ENCODE results near the gene PHYKPL. TPM values are rescaled to one million over a fixed set of nuclear protein-coding genes. Genes with fewer than 3 reads are reported as not detected.

The PHYKPL gene
- total RNA-seq, 1 donor: 31.5 TPM

DNA sequence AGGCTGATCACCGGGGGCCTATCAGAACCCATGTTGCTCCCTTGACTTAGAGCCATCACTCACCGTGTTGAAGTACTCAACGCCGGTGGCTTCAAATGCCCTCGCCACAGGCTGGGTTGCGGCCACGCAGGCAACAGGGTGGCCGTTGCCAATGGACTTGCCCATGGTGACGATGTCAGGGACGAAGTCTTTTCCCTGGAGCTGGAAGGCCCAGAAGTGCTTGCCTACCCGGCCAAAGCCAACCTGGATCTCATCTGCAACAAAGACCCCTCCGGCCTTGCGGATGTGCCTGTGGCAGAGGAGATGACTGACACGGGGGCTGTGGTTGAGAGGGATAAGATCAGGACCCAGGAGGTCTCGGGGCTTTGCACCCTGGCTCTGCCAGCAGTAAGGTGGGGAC lies 10.3 kb downstream of the PHYKPL start:
- H3K4me3 ChIP-seq (ENCODE audit: low read depth, low read length): no peak overlapping the region
- TF ChIP-seq, protein P1, sequence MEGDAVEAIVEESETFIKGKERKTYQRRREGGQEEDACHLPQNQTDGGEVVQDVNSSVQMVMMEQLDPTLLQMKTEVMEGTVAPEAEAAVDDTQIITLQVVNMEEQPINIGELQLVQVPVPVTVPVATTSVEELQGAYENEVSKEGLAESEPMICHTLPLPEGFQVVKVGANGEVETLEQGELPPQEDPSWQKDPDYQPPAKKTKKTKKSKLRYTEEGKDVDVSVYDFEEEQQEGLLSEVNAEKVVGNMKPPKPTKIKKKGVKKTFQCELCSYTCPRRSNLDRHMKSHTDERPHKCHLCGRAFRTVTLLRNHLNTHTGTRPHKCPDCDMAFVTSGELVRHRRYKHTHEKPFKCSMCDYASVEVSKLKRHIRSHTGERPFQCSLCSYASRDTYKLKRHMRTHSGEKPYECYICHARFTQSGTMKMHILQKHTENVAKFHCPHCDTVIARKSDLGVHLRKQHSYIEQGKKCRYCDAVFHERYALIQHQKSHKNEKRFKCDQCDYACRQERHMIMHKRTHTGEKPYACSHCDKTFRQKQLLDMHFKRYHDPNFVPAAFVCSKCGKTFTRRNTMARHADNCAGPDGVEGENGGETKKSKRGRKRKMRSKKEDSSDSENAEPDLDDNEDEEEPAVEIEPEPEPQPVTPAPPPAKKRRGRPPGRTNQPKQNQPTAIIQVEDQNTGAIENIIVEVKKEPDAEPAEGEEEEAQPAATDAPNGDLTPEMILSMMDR (IDR thresholded peaks at IDR 0.05; ENCODE audit: insufficient read depth, low read depth, low read length): no peak
- no peak for DNase-seq (ENCODE audit: low read depth)

DNA sequence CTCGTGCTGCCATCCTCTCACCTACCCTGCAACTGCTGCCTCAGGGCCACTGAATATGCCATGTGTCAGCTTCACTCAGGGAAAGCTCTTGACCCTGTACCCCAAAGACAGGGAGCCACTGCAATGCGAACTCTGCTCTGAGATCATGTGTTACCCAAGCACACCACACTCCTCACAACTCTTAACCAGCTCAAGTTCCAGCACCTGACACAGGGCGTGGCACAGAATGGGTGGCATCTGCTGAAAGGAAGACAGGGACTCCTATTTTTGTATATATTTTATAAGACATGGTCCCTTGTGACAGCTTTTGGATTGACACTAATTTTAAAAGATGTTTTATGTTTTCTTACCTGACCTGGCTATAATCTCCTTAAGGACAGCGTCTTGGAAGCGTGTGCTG lies 10.7 kb downstream of the PHYKPL start:
- H3K4me3 ChIP-seq (ENCODE audit: low read depth, low read length): no peak overlapping the region
- DNase-seq (ENCODE audit: low read depth): no peak
- TF ChIP-seq, protein P1 (IDR thresholded peaks at IDR 0.05; ENCODE audit: insufficient read depth, low read depth, low read length): no peak

DNA sequence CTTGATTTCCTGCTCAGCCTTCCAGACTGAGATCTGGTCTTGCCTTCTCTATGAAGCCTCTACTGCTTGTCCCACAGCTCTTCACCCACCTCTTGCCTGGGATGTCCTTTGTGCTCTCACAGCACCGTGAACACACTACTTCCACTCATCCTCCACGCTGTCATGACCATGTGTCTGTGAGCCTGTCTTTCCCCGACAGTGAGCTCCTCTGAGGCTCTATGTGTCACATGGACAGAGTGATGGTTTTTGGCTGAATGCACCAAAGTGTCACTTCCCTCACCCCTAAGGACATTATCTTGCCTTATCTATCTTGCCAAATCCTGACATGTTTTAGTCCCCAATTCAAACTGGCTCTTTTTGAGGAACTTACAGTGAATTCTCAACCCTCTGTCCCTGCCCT lies 11.3 kb downstream of the PHYKPL start:
- no peak for DNase-seq (ENCODE audit: low read depth)
- no peak overlapping the region for H3K4me3 ChIP-seq (ENCODE audit: low read depth, low read length)
- TF ChIP-seq, protein P1 (IDR thresholded peaks at IDR 0.05; ENCODE audit: insufficient read depth, low read depth, low read length): no peak

DNA sequence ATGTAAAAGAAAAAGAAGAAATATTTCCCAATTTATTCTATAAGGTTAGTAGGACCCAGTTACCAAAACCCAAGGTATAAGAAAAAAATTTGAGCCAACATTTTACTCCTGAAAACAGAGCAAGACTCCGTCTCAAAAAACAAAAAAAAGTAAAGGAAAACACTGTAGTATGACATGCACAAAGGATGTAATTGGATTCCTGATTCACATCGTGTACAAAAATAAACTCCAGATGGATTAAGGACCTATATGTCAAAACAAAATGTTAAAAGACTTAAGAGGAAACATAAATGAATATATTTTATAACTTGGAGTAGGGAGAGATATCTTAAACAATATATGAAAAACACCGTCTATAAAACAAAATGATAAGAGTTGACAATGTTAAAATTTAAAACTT lies 13.8 kb downstream of the PHYKPL start:
- DNase-seq (ENCODE audit: low read depth): no peak
- H3K4me3 ChIP-seq (ENCODE audit: low read depth, low read length): no peak overlapping the region
- TF ChIP-seq, protein P1 (IDR thresholded peaks at IDR 0.05; ENCODE audit: insufficient read depth, low read depth, low read length): no peak

DNA sequence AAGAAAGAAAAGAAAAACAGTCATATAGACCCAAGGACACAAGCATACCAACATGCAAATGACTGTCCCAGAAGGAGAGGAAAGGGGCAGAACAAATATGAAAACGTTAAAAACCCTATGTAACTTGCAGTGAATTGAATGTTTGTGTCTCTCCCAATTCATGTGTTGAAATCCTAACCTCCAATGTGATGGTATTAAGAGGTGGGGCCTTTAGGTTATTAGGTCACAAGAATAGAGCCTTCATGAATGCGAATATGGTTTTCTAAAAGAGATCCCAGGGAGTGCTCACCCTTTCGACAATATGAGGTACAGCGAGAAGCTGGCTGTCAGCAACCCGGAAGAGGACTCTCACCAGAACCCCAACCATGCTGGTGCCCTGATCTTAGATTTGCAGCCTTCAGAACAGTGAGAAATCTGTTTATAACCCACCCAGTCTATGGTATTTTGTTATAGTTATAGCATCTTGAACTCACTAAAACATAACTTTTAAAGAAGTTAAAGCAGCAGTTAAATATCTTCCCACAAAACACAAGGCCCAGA lies 14.3 kb downstream of the PHYKPL start:
- TF ChIP-seq, protein P1 (IDR thresholded peaks at IDR 0.05; ENCODE audit: insufficient read depth, low read depth, low read length): no peak
- no peak for DNase-seq (ENCODE audit: low read depth)
- H3K4me3 ChIP-seq (ENCODE audit: low read depth, low read length): no peak overlapping the region

DNA sequence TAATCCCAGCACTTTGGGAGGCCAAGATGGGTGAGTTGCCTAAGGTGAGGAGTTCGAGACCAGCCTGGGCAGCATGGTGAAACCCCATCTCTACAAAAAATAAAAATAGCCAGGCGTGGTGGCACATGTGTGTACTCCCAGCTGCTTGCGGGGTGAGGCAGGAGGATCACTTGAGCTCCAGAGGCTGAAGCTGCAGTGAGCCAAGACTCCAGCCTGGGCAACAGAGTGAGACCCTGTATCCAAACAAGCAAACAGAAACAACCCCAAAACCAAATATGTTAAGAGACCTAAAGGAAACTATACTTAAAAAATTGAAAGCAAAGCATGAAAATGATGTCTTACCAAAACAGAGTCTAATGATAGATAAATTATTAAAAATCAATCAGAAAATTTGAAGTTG lies 15.8 kb downstream of the PHYKPL start:
- TF ChIP-seq, protein P1 (IDR thresholded peaks at IDR 0.05; ENCODE audit: insufficient read depth, low read depth, low read length): no peak
- no peak overlapping the region for H3K4me3 ChIP-seq (ENCODE audit: low read depth, low read length)
- no peak for DNase-seq (ENCODE audit: low read depth)

DNA sequence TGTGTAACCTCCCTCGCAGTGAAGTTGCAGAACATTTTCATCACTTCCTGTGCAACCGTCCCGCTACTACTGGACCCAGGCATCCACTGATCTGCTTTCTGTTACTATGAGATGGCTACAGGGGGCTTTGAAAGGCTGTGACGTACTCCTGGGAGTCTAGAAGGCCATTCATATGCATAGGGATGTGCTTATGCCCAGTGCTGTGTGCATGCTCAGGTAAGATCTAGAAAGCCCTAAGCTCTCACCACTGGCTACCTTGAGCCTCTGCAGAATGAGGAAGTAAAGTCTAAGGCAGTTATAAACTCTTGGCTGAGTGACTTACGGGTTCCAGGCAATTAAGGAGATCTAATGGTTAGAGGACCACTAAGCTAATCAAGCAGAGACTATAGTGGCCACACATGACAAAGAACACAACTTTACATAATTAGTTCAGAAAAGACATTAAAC lies 16.5 kb downstream of the PHYKPL start:
- TF ChIP-seq, protein P1 (IDR thresholded peaks at IDR 0.05; ENCODE audit: insufficient read depth, low read depth, low read length): no peak
- DNase-seq (ENCODE audit: low read depth): no peak
- no peak overlapping the region for H3K4me3 ChIP-seq (ENCODE audit: low read depth, low read length)

All from fibroblast of villous mesenchyme (primary cell).